K562 (cell line): Measurements from ENCODE around the gene SLC19A2. TPM values are rescaled to one million over a fixed set of nuclear protein-coding genes. Genes with fewer than 3 reads are reported as not detected.

Experiments used
- ATAC-seq: fragments of 200-7000 bp; cut with Tn5 transposase; 3 replicates; pipeline ENCODE4 v1.9.1; 2020; ENCODE audit warnings: moderate library complexity
- BruUV-seq: library from RNA; stranded (reverse); fragments of 400-500 nt; replicated peaks from 2 replicates; lab custom pipeline; 2021; lab: Mats Ljungman, UMichigan
- CTCF ChIA-PET: fragments of 300-600 bp; formaldehyde crosslinking; extraction: SDS; loops from one replicate; lab custom pipeline; 2021; ENCODE audit warnings: low intra/inter-chr PET ratio; lab: Yijun Ruan, JAX
- POLR2A ChIA-PET: fragments of 300-600, 350-650 bp; sonication (Branson Sonifier 250); formaldehyde crosslinking; extraction: SDS; loops from one replicate; lab custom pipeline; 2021; ENCODE audit warnings: antibody characterized with exemption, inconsistent platforms; lab: Yijun Ruan, JAX
- DNase-seq, 4 experiments: peaks; one replicate each; pipeline versions ENCODE4 v3.0.0 to v3.0.0-alpha.2; 2011 to 2018; ENCODE audit warnings: low spot score in 3 of 4, mixed read lengths in 3 of 4; ENCODE audit errors: extremely low read depth in 1 of 4
- FAIRE-seq: peaks from 2 replicates; lab custom pipeline; 2011; peaks lifted over from hg19 to GRCh38; lab: Jason Lieb, UNC
- H2AFZ ChIP-seq: 2 replicates; pipeline ENCODE4 v1.6.0; 2011; ENCODE audit warnings: low read depth, low read length, control low read depth, inconsistent platforms
- H3K27ac ChIP-seq: fragments of 200-600 bp; 3 replicates; pipeline ENCODE4 v1.8.0; 2011; ENCODE audit warnings: low read depth, mild to moderate bottlenecking, control low read depth, inconsistent platforms, low read length, moderate library complexity, mixed read lengths; ENCODE audit errors: extremely low read depth
- H3K27me3 ChIP-seq, 2 experiments: fragments of 300-600 bp in 1 of 2; 2 replicates in 1 of 2; 3 replicates in 1 of 2; pipeline versions ENCODE4 v1.6.0 to v1.8.0; 2011; ENCODE audit warnings: inconsistent platforms in 2 of 2, low read length in 2 of 2, mild to moderate bottlenecking in 1 of 2, mixed read lengths in 1 of 2, moderate library complexity in 1 of 2; ENCODE audit not compliant: control insufficient read depth in 2 of 2, insufficient read depth in 2 of 2
- H3K36me3 ChIP-seq: fragments of 300-600 bp; 3 replicates; pipeline ENCODE4 v1.8.0; 2011; ENCODE audit warnings: mild to moderate bottlenecking, low read length, inconsistent platforms; ENCODE audit not compliant: control insufficient read depth, insufficient read depth
- H3K4me1 ChIP-seq, 2 experiments: fragments of 200-600 bp in 1 of 2; replicated peaks in 1 of 2; 2 replicates in 1 of 2; 3 replicates in 1 of 2; pipeline versions ENCODE4 v1.5.1 to v1.8.0; 2011; ENCODE audit warnings: inconsistent platforms in 2 of 2, low read length in 2 of 2, mild to moderate bottlenecking in 1 of 2, mixed read lengths in 1 of 2, moderate library complexity in 1 of 2; ENCODE audit not compliant: control insufficient read depth in 2 of 2, insufficient read depth in 2 of 2
- H3K4me2 ChIP-seq: 2 replicates; pipeline ENCODE4 v1.6.1; 2011; ENCODE audit warnings: low read length, control low read depth, inconsistent platforms, mixed read lengths; ENCODE audit not compliant: insufficient read depth
- H3K4me3 ChIP-seq: fragments of 200-600 bp; sonication (generic), shearing (Covaris generic); 2 replicates; pipeline ENCODE4 v1.5.1; 2016; ENCODE audit warnings: control low read depth, inconsistent platforms
- H3K79me2 ChIP-seq: fragments of 200-600 bp; 3 replicates; pipeline ENCODE4 v1.8.0; 2011; ENCODE audit warnings: low read length, inconsistent platforms; ENCODE audit not compliant: control insufficient read depth, insufficient read depth
- H3K9ac ChIP-seq, 2 experiments: 2 replicates each; pipeline versions ENCODE4 v1.6.0 to v1.6.1; 2011; ENCODE audit warnings: low read depth in 2 of 2, low read length in 2 of 2, control low read depth in 1 of 2, inconsistent platforms in 1 of 2, mild to moderate bottlenecking in 1 of 2, mixed read lengths in 1 of 2; ENCODE audit not compliant: insufficient read depth in 1 of 2
- H3K9me1 ChIP-seq: one replicate; pipeline ENCODE4 v1.6.0; 2011; ENCODE audit warnings: inconsistent platforms, mild to moderate bottlenecking, low read length, moderate library complexity; ENCODE audit not compliant: control insufficient read depth, insufficient read depth
- H3K9me3 ChIP-seq: replicated peaks from 2 replicates; pipeline ENCODE4 v1.5.1; 2011; ENCODE audit warnings: low read depth, low read length, inconsistent platforms; ENCODE audit not compliant: control insufficient read depth, insufficient read depth
- H4K20me1 ChIP-seq: replicated peaks from 2 replicates; pipeline ENCODE4 v1.6.1; 2011; ENCODE audit warnings: low read length, inconsistent platforms, mixed read lengths; ENCODE audit not compliant: control insufficient read depth, insufficient read depth
- CXXC5 ChIP-seq: fragments of 250-450 bp; sonication (Bioruptor Pico); IDR thresholded peaks from 2 replicates; pipeline ENCODE4 v1.8.0; 2022; ENCODE audit warnings: inconsistent platforms, mild to moderate bottlenecking, moderate library complexity
- NCOA2 ChIP-seq, 2 experiments: fragments of 450-650 bp; IDR thresholded peaks; 2 replicates each; pipeline ENCODE4 v1.6.1; 2018; ENCODE audit warnings: mild to moderate bottlenecking in 2 of 2, moderate library complexity in 1 of 2; ENCODE audit not compliant: partially characterized antibody in 2 of 2
- NFATC3 ChIP-seq: fragments of 450-650 bp; IDR thresholded peaks from 2 replicates; pipeline ENCODE4 v1.6.1; 2017; ENCODE audit warnings: mild to moderate bottlenecking
- NFIC ChIP-seq: fragments of 450-650 bp; IDR thresholded peaks from 2 replicates; pipeline ENCODE4 v1.6.1; 2017; ENCODE audit warnings: mild to moderate bottlenecking, inconsistent platforms
- NRF1 ChIP-seq, 2 experiments: fragments of 450-650 bp; IDR thresholded peaks in 1 of 2; conservative IDR thresholded peaks in 1 of 2; 2 replicates each; pipeline ENCODE4 v1.6.1; 2014; ENCODE audit warnings: mild to moderate bottlenecking in 2 of 2
- RFX1 ChIP-seq: fragments of 450-650 bp; IDR thresholded peaks from 2 replicates; pipeline ENCODE4 v1.6.1; 2016; ENCODE audit warnings: mild to moderate bottlenecking, moderate library complexity
- ZBTB9 ChIP-seq: fragments of 450-650 bp; formaldehyde crosslinking; IDR thresholded peaks from 2 replicates; pipeline ENCODE4 v1.4.0; 2020; ENCODE audit warnings: mild to moderate bottlenecking, moderate library complexity
- ZNF79 ChIP-seq: fragments of 250-450 bp; sonication (Bioruptor Pico); IDR thresholded peaks from 2 replicates; pipeline ENCODE4 v1.4.0; 2020; ENCODE audit warnings: low read depth, mild to moderate bottlenecking, moderate library complexity
- WGBS: fragments of 100-300 bp; shearing (Covaris generic); methylation state at CpG from one replicate; pipeline ENCODE4 v1.1.6; 2016; ENCODE audit warnings: low coverage, mixed read lengths; ENCODE audit not compliant: insufficient coverage; ENCODE audit errors: missing lambda C conversion rate; 5-methylcytosine and 5-hydroxymethylcytosine counted together
- in situ Hi-C: fragments of 300-500 bp; cut with MboI; formaldehyde crosslinking; loops from 4 replicates; pipeline ENCODE4 v1.15.0; 2018; ENCODE audit warnings: inconsistent platforms, mixed read lengths
- intact Hi-C: fragments of 100-400 bp; cut with micrococcal nuclease; formaldehyde crosslinking; loops from 2 replicates; pipeline ENCODE4 v1.14.2; 2022
- polyA plus RNA-seq, 8 experiments: library from polyadenylated mRNA; depleted of rRNA in 4 of 8; stranded (reverse) in 5 of 8; unstranded in 3 of 8; fragments of >200 nt; fragmentation: Nextera tagmentation in 2 of 8; fragmentation: Illumina TruSeq in 1 of 8; extraction: Ambion mirVana in 2 of 8; extraction: Trizol in 1 of 8; gene quantifications; 2 replicates each; pipeline versions ENCODE4 v1.2.1 to v1.2.3, GENCODE V29; 2011 to 2014; ENCODE audit warnings: inconsistent platforms in 1 of 8, missing spikeins in 1 of 8
- total RNA-seq, 7 experiments: library from RNA; depleted of rRNA in 6 of 7; stranded (reverse); fragments of >200 nt in 6 of 7; fragmentation: Illumina TruSeq in 2 of 7; extraction: Trizol in 2 of 7; gene quantifications; 2 replicates each; pipeline versions ENCODE4 v1.2.1 to v1.2.3, GENCODE V29; 2011 to 2021; ENCODE audit warnings: low replicate concordance in 1 of 7

Gene SLC19A2
- total and polyA plus RNA-seq, 9 of the 15 experiments (the other 6 are each of a cell fraction or from before 2014, with no cell fraction given), result 7.4 to 42.8 (median 19.2) TPM

- H3K9me1 ChIP-seq, result no peaks in the 10 kb centered on the region
- no peak overlapping the region for H3K4me3 ChIP-seq
- no peaks in the 10 kb centered on the region for H3K36me3 ChIP-seq
- no peaks in the 10 kb centered on the region for H3K9me3 ChIP-seq
- intact Hi-C loops (no loop called here), in situ Hi-C loops (no loop called here)
- H4K20me1 ChIP-seq, result no peaks in the 10 kb centered on the region
- H3K79me2 ChIP-seq, result no peaks in the 10 kb centered on the region
- H3K4me2 ChIP-seq, result no peak overlapping the region
- no peak overlapping the region for H3K9ac ChIP-seq
- no peaks in the 10 kb centered on the region; a peak in 1 of 5 replicates for H3K27me3 ChIP-seq
- 0% methylated on average over 3 of the region's 3 CpGs for WGBS
- ChIA-PET CTCF (no interaction called here), POLR2A (no interaction called here)
- no peak for DNase-seq
- ATAC-seq, result no peak
- no peak overlapping the region for H2AFZ ChIP-seq
- H3K4me1 ChIP-seq, result no peaks in the 10 kb centered on the region
- TF ChIP-seq ZNF79 (CRISPR knock-in tag) (no peak), NFIC (0 out of 2 replicates have a peak, but pooled peaks have one; percentile 12)
- FAIRE-seq, result no peak
- no peak overlapping the region for H3K27ac ChIP-seq
- no TSS peak for BruUV-seq
These were observed 41.8 kb downstream of the SLC19A2 start for GRCh38 chr1:169443923-169444322.

- in situ Hi-C loops, result no loop called here
- POLR2A ChIA-PET, result interaction anchor here (0.6 to 1.1 kb wide), 3 partner anchors 9 to 140 kb away, joined by 3 read pairs; no protein-coding TSS in a partner anchor
- intact Hi-C loops, result no loop called here
These were observed 58.6 kb downstream of the SLC19A2 start, which contains the start of gene CCDC181 for GRCh38 chr1:169427081-169427641. Gene CCDC181, minus strand, starts transcription at chr1:169427474. Its CDS starts 2,547 bp downstream, at chr1:169424927.

More at GRCh38 chr1:169427081-169427641, 58.6 kb downstream of the SLC19A2 start, which contains the start of gene CCDC181:
- ATAC-seq, result peak; percentile 62
- Histone ChIP-seq H4K20me1 (no peaks in the 10 kb centered on the region), H3K4me1 (peaks cover 0 to 3% of the 10 kb centered on the region in 2 experiments; a peak in 1 of 5 replicates), H3K9me1 (no peaks in the 10 kb centered on the region), H2AFZ (no peak within 1 kb of the TSS), H3K4me2 (peak within 1 kb of the TSS; percentile 39), H3K9ac (no peak within 1 kb of the TSS), H3K9me3 (no peaks in the 10 kb centered on the region), H3K4me3 (no peak within 1 kb of the TSS), H3K27ac (no peak within 1 kb of the TSS), H3K36me3 (no peaks in the 10 kb centered on the region), H3K79me2 (no peaks in the 10 kb centered on the region), H3K27me3 (peaks cover 2 to 8% of the 10 kb centered on the region in 2 experiments; a peak in 2 of 5 replicates)
- no peak for FAIRE-seq
- DNase-seq, result peak in 2 of 4 experiments; percentile 6 to 8
- TF ChIP-seq NCOA2 (IDR thresholded peaks at IDR 0.05; ENCODE audit: partially characterized antibody in 2 of 2), result no peak
- TF ChIP-seq RFX1, result peak; percentile 67
- TF ChIP-seq ZBTB9 (CRISPR knock-in tag), result no peak
- 0 out of 2 replicates have a peak, but pooled peaks have one; percentile 18 for TF ChIP-seq CXXC5 (CRISPR knock-in tag)
- no peak for TF ChIP-seq NFATC3
- TF ChIP-seq NRF1 (conservative IDR thresholded peaks at IDR 0.05 in 1 of 2, IDR thresholded peaks at IDR 0.05 in 1 of 2), result peak; percentile 65 to 71
- CTCF ChIA-PET, result no interaction called here
- BruUV-seq, result no TSS peak
- WGBS, result 12% methylated on average over 29 of the region's 29 CpGs
